ENCODE measurements around the gene NECTIN2.
A peak's percentile ranks its signal among the peaks of the same experiment; 100 is the strongest.
"Not testable (repeated sequence)": the region's sequence is repeated elsewhere in the genome, so short reads cannot be mapped to it uniquely, and the experiment has no call there.

Gene NECTIN2

GRCh38 chr19:44847144-44848035 is 1.3 kb downstream of the NECTIN2 start:
- Histone ChIP-seq H3K9me3 (ENCODE audit: control insufficient read depth, low read length) (no peaks in the 10 kb centered on the region), H3K36me3 (ENCODE audit: control insufficient read depth, insufficient read depth, low read length) (no peaks in the 10 kb centered on the region), H3K27me3 (ENCODE audit: control insufficient read depth, insufficient read depth, low read length) (no peaks in the 10 kb centered on the region), H3K9ac (ENCODE audit: low read length) (peak overlapping the region; percentile 98), H3K4me3 (ENCODE audit: low read length) (peak overlapping the region; percentile 78), H3K4me1 (ENCODE audit: control insufficient read depth, insufficient read depth, low read length) (peaks cover 48% of the 10 kb centered on the region)

GRCh38 chr19:44848036-44848811 is 2.1 kb downstream of the NECTIN2 start:
- Histone ChIP-seq H3K9me3 (ENCODE audit: control insufficient read depth, low read length) (no peaks in the 10 kb centered on the region), H3K36me3 (ENCODE audit: control insufficient read depth, insufficient read depth, low read length) (no peaks in the 10 kb centered on the region), H3K4me3 (ENCODE audit: low read length) (peak overlapping the region; percentile 78), H3K27me3 (ENCODE audit: control insufficient read depth, insufficient read depth, low read length) (no peaks in the 10 kb centered on the region), H3K9ac (ENCODE audit: low read length) (peak overlapping the region; percentile 98), H3K4me1 (ENCODE audit: control insufficient read depth, insufficient read depth, low read length) (peaks cover 52% of the 10 kb centered on the region)

GRCh38 chr19:44848812-44849447 is 2.8 kb downstream of the NECTIN2 start:
- Histone ChIP-seq H3K4me3 (ENCODE audit: low read length) (no peak overlapping the region), H3K9me3 (ENCODE audit: control insufficient read depth, low read length) (no peaks in the 10 kb centered on the region), H3K36me3 (ENCODE audit: control insufficient read depth, insufficient read depth, low read length) (no peaks in the 10 kb centered on the region), H3K4me1 (ENCODE audit: control insufficient read depth, insufficient read depth, low read length) (peaks cover 52% of the 10 kb centered on the region), H3K27me3 (ENCODE audit: control insufficient read depth, insufficient read depth, low read length) (no peaks in the 10 kb centered on the region), H3K9ac (ENCODE audit: low read length) (peak overlapping the region; percentile 98)

DNA sequence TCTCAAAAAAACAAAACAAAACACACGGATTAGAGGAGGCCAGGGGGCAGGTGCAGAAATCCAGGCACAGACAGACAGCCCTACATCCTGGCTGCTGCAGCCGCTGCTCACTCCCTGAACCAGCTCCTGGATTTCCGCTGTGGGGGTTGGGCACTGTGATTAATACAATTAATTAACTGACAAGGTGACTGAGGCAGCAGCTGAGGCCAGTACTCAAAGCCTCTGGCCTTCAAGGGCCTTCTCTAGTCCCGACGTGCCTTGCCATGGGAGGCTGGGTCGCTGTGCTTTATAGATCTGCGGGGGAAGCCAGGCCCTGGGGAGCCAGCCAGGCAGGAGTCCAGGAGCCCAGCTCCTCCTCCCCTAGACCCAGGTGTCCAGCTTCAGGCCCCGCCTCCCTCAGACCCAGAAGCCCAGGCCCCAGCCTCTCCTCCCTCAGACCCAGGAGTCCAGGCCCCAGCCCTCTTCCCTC is 4.6 kb downstream of the NECTIN2 start:
- Histone ChIP-seq H3K36me3 (ENCODE audit: control insufficient read depth, insufficient read depth, low read length) (no peaks in the 10 kb centered on the region), H3K4me3 (ENCODE audit: low read length) (no peak overlapping the region), H3K9me3 (ENCODE audit: control insufficient read depth, low read length) (no peaks in the 10 kb centered on the region), H3K9ac (ENCODE audit: low read length) (no peak overlapping the region), H3K4me1 (ENCODE audit: control insufficient read depth, insufficient read depth, low read length) (peaks cover 37% of the 10 kb centered on the region), H3K27me3 (ENCODE audit: control insufficient read depth, insufficient read depth, low read length) (no peaks in the 10 kb centered on the region)

DNA sequence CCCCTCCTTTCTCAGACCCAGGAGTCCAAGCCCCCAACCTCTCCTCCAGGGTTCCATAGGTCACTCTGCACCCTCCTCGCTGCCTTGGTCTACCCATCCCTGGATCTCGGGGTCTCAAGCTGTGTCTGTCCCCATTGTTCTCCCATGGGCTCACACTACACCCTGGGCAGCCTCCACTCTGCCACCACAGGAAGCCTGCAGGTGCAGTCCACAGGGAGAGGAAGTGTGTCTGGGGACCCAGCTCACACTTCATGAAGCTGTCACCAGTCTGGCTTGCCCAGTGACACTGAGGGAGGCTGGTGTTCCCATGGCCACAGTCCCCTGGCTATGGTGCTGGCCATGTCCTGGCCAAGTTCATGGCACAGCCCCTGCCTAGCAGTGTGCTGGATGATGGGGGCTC is 5.3 kb downstream of the NECTIN2 start:
- H3K36me3 ChIP-seq (ENCODE audit: control insufficient read depth, insufficient read depth, low read length), result no peaks in the 10 kb centered on the region
- H3K27me3 ChIP-seq (ENCODE audit: control insufficient read depth, insufficient read depth, low read length), result no peaks in the 10 kb centered on the region
- H3K9me3 ChIP-seq (ENCODE audit: control insufficient read depth, low read length), result no peaks in the 10 kb centered on the region
- H3K9ac ChIP-seq (ENCODE audit: low read length), result no peak overlapping the region
- H3K4me1 ChIP-seq (ENCODE audit: control insufficient read depth, insufficient read depth, low read length), result peaks cover 43% of the 10 kb centered on the region
- H3K4me3 ChIP-seq (ENCODE audit: low read length), result no peak overlapping the region

GRCh38 chr19:44855606-44856005 is 9.5 kb downstream of the NECTIN2 start:
- Histone ChIP-seq H3K9ac (ENCODE audit: low read length) (no peak overlapping the region), H3K9me3 (ENCODE audit: control insufficient read depth, low read length) (no peaks in the 10 kb centered on the region), H3K36me3 (ENCODE audit: control insufficient read depth, insufficient read depth, low read length) (no peaks in the 10 kb centered on the region), H3K4me1 (ENCODE audit: control insufficient read depth, insufficient read depth, low read length) (peaks cover 34% of the 10 kb centered on the region), H3K4me3 (ENCODE audit: low read length) (no peak overlapping the region), H3K27me3 (ENCODE audit: control insufficient read depth, insufficient read depth, low read length) (no peaks in the 10 kb centered on the region)

DNA sequence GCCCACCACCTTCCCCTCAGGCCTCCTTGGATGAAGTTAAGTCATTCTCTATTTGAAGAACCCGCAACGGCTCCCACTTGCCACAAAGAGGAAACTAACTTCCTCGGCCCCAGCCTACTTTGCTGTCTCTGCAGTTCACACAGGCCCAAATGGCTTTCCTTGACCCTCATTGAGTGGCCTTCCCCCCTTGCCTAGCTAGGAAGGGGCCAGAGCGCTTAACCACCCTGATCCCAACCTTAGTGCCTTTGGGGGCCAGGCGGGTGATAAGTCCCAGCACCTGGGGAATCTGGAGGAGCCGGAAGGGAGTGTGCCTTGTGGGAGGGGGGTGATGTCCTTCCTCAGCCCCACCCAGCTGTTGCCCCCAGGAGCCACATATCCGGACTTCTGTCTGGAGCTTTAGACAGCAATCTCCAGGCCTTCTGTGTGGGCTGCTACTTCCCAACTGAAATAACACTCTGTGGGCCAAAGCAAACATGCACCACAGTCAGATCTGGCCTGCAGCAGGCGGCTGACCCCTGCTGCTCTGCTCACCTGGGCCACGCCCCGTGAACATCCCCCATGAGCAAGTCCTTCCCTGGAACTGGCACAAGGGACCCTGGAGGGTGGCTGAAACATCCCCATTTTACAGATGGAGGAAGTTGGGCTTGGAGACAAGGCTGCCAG is 10.5 kb downstream of the NECTIN2 start:
- H3K4me1 ChIP-seq (ENCODE audit: control insufficient read depth, insufficient read depth, low read length), result peaks cover 29% of the 10 kb centered on the region

DNA sequence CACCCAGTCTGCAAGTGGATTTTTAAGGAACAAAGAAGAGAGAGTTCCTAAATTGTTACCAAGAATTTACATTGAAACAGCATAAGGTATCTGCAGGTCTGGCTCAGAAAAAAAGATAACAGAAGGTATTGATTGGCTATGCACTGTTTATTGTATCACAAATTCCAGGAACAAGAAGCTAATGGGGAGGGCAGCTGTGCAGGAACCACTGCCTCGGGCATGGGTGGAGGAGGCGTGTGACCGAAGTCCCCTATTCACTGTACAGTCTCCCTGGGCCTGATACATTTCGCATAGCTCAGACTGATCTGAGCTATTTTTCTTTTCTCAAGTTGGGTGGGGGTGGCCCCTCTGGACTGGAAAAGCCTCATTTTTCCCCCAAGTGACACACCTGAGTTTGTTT is 11.7 kb downstream of the NECTIN2 start:
- Histone ChIP-seq H3K9me3 (ENCODE audit: control insufficient read depth, low read length) (no peaks in the 10 kb centered on the region), H3K4me3 (ENCODE audit: low read length) (no peak overlapping the region), H3K36me3 (ENCODE audit: control insufficient read depth, insufficient read depth, low read length) (no peaks in the 10 kb centered on the region)

More for the DNA sequence above, 10.5 kb downstream of the NECTIN2 start:
- no peaks in the 10 kb centered on the region for H3K36me3 ChIP-seq (ENCODE audit: control insufficient read depth, insufficient read depth, low read length)
- no peak overlapping the region for H3K4me3 ChIP-seq (ENCODE audit: low read length)
- no peaks in the 10 kb centered on the region for H3K9me3 ChIP-seq (ENCODE audit: control insufficient read depth, low read length)
- no peaks in the 10 kb centered on the region for H3K27me3 ChIP-seq (ENCODE audit: control insufficient read depth, insufficient read depth, low read length)
- H3K9ac ChIP-seq (ENCODE audit: low read length), result no peak overlapping the region

DNA sequence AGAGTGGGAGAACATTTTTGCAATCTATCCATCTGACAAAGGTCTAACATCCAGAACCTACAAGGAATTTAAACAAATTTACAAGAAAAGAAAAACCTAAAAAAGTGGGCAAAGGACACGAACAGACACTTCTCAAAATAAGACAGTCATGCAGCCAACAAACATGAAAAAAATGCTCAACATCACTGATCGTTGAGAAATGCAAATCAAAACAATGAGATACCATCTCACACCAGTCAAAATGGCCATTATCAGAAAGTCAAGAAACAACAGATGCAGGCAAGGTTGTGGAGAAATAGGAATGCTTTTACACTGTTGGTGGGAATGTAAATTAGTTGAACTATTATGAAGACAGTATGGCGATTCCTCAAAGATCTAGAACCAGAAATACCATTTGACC is 15.5 kb downstream of the NECTIN2 start:
- peaks cover 23% of the 10 kb centered on the region for H3K4me1 ChIP-seq (ENCODE audit: control insufficient read depth, insufficient read depth, low read length)
- not testable (repeated sequence) for H3K4me3 ChIP-seq (ENCODE audit: low read length); H3K27me3 ChIP-seq (ENCODE audit: control insufficient read depth, insufficient read depth, low read length); H3K9me3 ChIP-seq (ENCODE audit: control insufficient read depth, low read length); H3K9ac ChIP-seq (ENCODE audit: low read length); H3K36me3 ChIP-seq (ENCODE audit: control insufficient read depth, insufficient read depth, low read length)

More for the DNA sequence above, 11.7 kb downstream of the NECTIN2 start:
- Histone ChIP-seq H3K4me1 (ENCODE audit: control insufficient read depth, insufficient read depth, low read length) (peaks cover 25% of the 10 kb centered on the region), H3K9ac (ENCODE audit: low read length) (no peak overlapping the region), H3K27me3 (ENCODE audit: control insufficient read depth, insufficient read depth, low read length) (no peaks in the 10 kb centered on the region)

GRCh38 chr19:44863990-44864389 is 17.9 kb downstream of the NECTIN2 start:
- no peaks in the 10 kb centered on the region for H3K36me3 ChIP-seq (ENCODE audit: control insufficient read depth, insufficient read depth, low read length)
- peaks cover 11% of the 10 kb centered on the region for H3K4me1 ChIP-seq (ENCODE audit: control insufficient read depth, insufficient read depth, low read length)
- no peaks in the 10 kb centered on the region for H3K27me3 ChIP-seq (ENCODE audit: control insufficient read depth, insufficient read depth, low read length)
- no peaks in the 10 kb centered on the region for H3K9me3 ChIP-seq (ENCODE audit: control insufficient read depth, low read length)
- H3K4me3 ChIP-seq (ENCODE audit: low read length), result no peak overlapping the region
- H3K9ac ChIP-seq (ENCODE audit: low read length), result no peak overlapping the region

DNA sequence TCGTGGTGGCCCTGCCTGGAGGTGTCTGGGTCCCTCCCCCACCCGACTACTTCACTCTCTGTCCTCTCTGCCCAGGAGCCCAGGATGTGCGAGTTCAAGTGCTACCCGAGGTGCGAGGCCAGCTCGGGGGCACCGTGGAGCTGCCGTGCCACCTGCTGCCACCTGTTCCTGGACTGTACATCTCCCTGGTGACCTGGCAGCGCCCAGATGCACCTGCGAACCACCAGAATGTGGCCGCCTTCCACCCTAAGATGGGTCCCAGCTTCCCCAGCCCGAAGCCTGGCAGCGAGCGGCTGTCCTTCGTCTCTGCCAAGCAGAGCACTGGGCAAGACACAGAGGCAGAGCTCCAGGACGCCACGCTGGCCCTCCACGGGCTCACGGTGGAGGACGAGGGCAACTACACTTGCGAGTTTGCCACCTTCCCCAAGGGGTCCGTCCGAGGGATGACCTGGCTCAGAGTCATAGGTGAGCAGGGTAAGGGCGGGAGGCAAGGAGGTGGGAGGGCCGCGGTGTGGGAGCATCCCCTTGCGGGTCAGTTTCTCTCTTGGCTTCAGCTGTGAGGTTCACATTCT is 19.2 kb downstream of the NECTIN2 start:
- Histone ChIP-seq H3K4me3 (ENCODE audit: low read length) (no peak overlapping the region), H3K4me1 (ENCODE audit: control insufficient read depth, insufficient read depth, low read length) (peaks cover 10% of the 10 kb centered on the region), H3K9me3 (ENCODE audit: control insufficient read depth, low read length) (no peaks in the 10 kb centered on the region), H3K9ac (ENCODE audit: low read length) (no peak overlapping the region), H3K27me3 (ENCODE audit: control insufficient read depth, insufficient read depth, low read length) (no peaks in the 10 kb centered on the region), H3K36me3 (ENCODE audit: control insufficient read depth, insufficient read depth, low read length) (no peaks in the 10 kb centered on the region)

All from mucosa of stomach (tissue), 1 donor.